ENCODE results near the gene ETV5. TPM values are rescaled to one million over a fixed set of nuclear protein-coding genes. Genes with fewer than 3 reads are reported as not detected.

The ETV5 gene
- total and polyA plus RNA-seq, 12 donors = 1.5 to 12.6 (median 5.3) TPM

DNA sequence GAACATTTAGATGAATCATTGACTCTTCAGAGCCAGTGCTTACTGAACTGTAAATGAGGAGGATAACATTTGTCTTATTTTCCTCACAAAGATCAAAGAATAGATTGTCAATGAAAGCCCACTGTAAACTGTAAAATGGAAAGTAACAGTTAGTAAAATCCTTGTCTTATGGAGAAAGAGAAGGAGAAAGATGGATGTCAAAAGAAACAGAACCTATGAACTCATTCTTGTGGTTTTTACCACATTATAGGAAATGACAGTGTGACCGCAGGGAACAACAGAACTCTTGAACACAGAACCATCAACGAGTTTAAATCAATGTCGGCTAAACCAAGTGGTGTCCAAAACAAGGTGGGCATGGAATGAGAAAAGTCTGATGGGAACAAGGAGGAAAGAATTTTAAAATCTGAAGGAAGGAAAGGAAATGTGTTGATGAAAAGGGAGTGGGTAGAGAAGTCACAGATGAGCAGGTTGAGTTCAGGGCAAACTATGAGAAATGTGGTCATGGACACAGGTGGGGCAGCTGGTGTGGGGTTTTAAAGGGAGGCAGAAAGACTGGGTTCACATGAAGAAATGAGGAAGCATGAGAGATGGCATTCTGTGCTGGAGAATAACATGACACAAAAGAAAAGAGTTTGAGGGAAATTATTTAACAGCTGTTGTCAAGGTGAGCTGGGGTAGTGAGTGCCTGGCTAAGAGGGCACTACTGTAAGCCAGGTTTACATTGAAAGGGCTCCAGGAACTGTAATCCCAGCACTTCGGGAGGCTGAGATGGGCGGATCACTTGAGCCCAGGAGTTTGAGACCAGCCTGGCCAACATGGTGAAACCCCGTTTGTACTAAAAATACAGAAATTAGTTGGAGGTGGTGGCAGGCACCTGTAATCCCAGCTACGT lies 42.4 kb upstream of the ETV5 start:
- H3K4me3 ChIP-seq = no peak overlapping the region
- H3K4me1 ChIP-seq = peaks cover 0 to 38% (median 0%) of the 10 kb centered on the region in 9 donors
- ATAC-seq (no peak), DNase-seq (no peak)
- intact Hi-C loops (cut with DNase I) = no loop called here
- H3K27ac ChIP-seq = no peak overlapping the region
- TF ChIP-seq, protein P1, sequence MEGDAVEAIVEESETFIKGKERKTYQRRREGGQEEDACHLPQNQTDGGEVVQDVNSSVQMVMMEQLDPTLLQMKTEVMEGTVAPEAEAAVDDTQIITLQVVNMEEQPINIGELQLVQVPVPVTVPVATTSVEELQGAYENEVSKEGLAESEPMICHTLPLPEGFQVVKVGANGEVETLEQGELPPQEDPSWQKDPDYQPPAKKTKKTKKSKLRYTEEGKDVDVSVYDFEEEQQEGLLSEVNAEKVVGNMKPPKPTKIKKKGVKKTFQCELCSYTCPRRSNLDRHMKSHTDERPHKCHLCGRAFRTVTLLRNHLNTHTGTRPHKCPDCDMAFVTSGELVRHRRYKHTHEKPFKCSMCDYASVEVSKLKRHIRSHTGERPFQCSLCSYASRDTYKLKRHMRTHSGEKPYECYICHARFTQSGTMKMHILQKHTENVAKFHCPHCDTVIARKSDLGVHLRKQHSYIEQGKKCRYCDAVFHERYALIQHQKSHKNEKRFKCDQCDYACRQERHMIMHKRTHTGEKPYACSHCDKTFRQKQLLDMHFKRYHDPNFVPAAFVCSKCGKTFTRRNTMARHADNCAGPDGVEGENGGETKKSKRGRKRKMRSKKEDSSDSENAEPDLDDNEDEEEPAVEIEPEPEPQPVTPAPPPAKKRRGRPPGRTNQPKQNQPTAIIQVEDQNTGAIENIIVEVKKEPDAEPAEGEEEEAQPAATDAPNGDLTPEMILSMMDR (IDR thresholded peaks at IDR 0.05) = no peak
- 89% methylated on average over 7 of the region's 7 CpGs for WGBS, 2 donors
- H3K9me3 ChIP-seq = no peaks in the 10 kb centered on the region
- H3K36me3 ChIP-seq = peaks cover 0 to 14% (median 0%) of the 10 kb centered on the region in 9 donors
- H3K27me3 ChIP-seq = no peaks in the 10 kb centered on the region

DNA sequence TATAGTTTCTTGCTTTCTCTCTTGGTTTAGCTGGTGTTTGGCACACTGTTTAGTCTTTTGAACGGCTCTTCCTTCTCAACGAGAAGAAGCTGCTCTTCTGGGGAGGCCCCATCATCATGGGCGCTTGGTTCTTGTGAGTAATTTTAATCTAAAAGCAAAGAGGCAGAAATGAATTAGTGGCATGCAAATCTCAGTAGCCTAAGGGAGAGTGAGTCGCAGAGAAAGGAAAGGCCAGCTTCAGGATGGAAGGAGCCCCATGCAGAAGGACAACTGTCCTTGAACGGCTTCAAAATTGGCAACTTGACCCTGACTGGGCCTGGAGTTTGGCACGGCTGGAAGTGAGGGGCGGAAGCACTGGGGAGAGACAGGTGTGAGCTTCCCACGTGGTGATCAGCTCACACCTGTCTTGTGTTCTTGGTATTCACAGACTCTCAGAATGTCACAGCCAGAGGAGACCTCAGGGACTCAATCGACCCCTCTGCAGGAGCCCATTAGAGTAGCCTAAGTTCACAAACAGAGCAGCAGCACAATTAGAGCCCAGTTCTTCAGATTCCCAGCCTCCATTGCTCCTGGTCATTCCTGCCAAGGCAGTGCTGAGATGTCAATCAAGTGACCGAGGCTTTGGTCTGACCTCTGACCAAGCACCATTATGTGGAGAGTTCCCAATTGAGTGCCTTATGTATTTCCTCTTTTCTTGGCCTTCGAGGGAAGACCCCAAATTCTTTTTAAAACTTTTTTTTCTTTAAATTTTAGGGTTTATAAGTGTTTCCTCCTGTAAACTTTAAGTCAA lies 41.3 kb upstream of the ETV5 start:
- intact Hi-C loops (cut with DNase I) = no loop called here
- H3K27me3 ChIP-seq = no peaks in the 10 kb centered on the region
- 73 to 78% methylated on average over 11 of the region's 11 CpGs for WGBS, 2 donors
- H3K36me3 ChIP-seq = peaks cover 0 to 14% (median 0%) of the 10 kb centered on the region in 9 donors
- DNase-seq (no peak), ATAC-seq (no peak)
- H3K9me3 ChIP-seq = no peaks in the 10 kb centered on the region
- H3K27ac ChIP-seq = no peak overlapping the region
- no peak overlapping the region for H3K4me3 ChIP-seq
- TF ChIP-seq, protein P1 (IDR thresholded peaks at IDR 0.05) = no peak
- H3K4me1 ChIP-seq = peaks cover 0 to 38% (median 0%) of the 10 kb centered on the region in 9 donors

DNA sequence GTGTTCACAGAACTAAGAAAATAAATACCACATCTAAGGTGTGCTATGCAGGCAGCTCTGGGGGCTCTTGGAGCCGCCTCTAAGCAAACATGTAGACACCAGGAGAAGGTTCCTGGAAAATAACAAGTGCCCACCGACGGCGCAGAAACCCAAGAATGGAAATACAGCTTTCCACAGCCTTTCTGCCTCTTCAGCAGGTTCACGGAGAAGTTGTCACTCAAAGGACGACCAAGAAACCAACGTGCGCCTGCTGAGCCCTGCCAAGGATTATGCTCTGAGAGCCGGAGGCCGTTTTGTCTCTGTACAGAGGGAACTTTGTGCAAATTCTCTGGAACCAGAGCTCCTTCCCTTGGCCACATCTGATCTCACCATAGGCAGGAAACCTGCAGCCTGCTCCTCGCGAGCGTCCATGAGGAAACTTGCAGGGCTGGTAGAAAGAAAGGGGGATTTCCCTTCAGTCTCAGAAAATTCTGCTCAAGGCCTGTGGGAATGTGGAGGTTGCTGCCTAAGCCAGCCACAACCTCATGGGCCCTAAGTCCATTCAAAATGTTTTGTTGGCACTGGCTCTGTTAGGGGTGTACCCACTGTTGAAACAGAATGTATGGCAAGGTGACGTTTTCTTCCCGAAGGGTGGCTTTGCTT lies 40.6 kb upstream of the ETV5 start:
- ATAC-seq (no peak), DNase-seq (no peak)
- Histone ChIP-seq H3K4me1 (peaks cover 0 to 38% (median 0%) of the 10 kb centered on the region in 9 donors), H3K4me3 (no peak overlapping the region), H3K27ac (no peak overlapping the region), H3K9me3 (no peaks in the 10 kb centered on the region), H3K27me3 (no peaks in the 10 kb centered on the region), H3K36me3 (peaks cover 0 to 14% (median 0%) of the 10 kb centered on the region in 9 donors)
- intact Hi-C loops (cut with DNase I) = no loop called here
- WGBS, 2 donors = 80 to 81% methylated on average over 15 of the region's 15 CpGs
- TF ChIP-seq, protein P1 (IDR thresholded peaks at IDR 0.05) = no peak

DNA sequence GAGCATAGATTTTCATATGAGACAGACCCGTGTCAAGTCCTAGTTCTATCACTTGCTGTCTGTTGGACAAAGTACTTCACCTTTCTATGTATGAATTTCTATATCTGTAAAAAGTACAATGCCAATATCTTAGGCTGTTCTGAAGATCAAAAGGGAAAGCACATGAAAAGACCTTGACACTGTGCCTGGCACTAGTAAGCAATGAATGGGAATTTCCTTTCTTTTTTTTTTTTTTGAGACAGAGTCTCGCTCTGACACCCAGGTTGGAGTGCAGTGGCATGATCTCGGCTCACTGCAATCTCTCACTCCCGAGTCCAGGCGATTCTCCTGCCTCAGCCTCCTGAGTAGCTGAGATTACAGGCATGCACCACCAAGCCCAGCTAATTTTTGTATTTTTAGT lies 35.4 kb upstream of the ETV5 start:
- WGBS, 2 donors = 83 to 92% methylated on average over 5 of the region's 5 CpGs
- peaks cover 0 to 6% (median 2%) of the 10 kb centered on the region in 9 donors for H3K4me1 ChIP-seq
- DNase-seq (no peak), ATAC-seq (no peak)
- no peaks in the 10 kb centered on the region for H3K9me3 ChIP-seq
- no peak overlapping the region for H3K27ac ChIP-seq
- intact Hi-C loops (cut with DNase I) = no loop called here
- TF ChIP-seq, protein P1 (IDR thresholded peaks at IDR 0.05) = no peak
- peaks cover 0 to 3% (median 0%) of the 10 kb centered on the region in 9 donors for H3K36me3 ChIP-seq
- no peak overlapping the region for H3K4me3 ChIP-seq
- H3K27me3 ChIP-seq = no peaks in the 10 kb centered on the region
